PC-9 (cell line): ENCODE data around the gene KLHDC8A. TPM values are rescaled to one million over a fixed set of nuclear protein-coding genes. Genes with fewer than 3 reads are reported as not detected.

Source experiments
- BruUV-seq: library from RNA; stranded (reverse); fragments of 400-500 nt; replicated peaks from 2 replicates; lab custom pipeline; 2021; lab: Mats Ljungman, UMichigan
- CTCF ChIA-PET: fragments of 300-600 bp; sonication (Branson Sonifier 250); formaldehyde crosslinking; loops from one replicate; lab custom pipeline; 2022; ENCODE audit warnings: antibody characterized with exemption; lab: Charles Lee
- POLR2A ChIA-PET: fragments of 300-600 bp; sonication (Branson Sonifier 250); formaldehyde crosslinking; loops from one replicate; lab custom pipeline; 2022; ENCODE audit warnings: antibody characterized with exemption; ENCODE audit not compliant: unreplicated experiment; lab: Charles Lee
- DNase-seq, 2 experiments: peaks; one replicate each; pipeline versions ENCODE4 v3.0.0 to v3.0.0-alpha.2; 2015 to 2022; ENCODE audit warnings: mixed read lengths in 1 of 2
- H2AFZ ChIP-seq: fragments of 200-600 bp; sonication (generic); 2 replicates; pipeline ENCODE4 v1.8.1; 2017; ENCODE audit warnings: antibody characterized with exemption
- H3F3A ChIP-seq: fragments of 200-600 bp; sonication (generic); 2 replicates; pipeline ENCODE4 v1.8.1; 2017; ENCODE audit warnings: antibody characterized with exemption, mild to moderate bottlenecking, low read depth; ENCODE audit not compliant: insufficient read depth
- H3K27ac ChIP-seq: fragments of 200-600 bp; sonication (generic); 2 replicates; pipeline ENCODE4 v1.6.1; 2016; ENCODE audit warnings: mixed run types
- H3K27me3 ChIP-seq: fragments of 200-600 bp; sonication (generic); 2 replicates; pipeline ENCODE4 v1.6.1; 2016; ENCODE audit warnings: low read depth, mixed run types; ENCODE audit not compliant: insufficient read depth
- H3K36me3 ChIP-seq: fragments of 200-600 bp; sonication (generic); 2 replicates; pipeline ENCODE4 v1.6.1; 2016; ENCODE audit warnings: low read depth, mixed run types
- H3K4me1 ChIP-seq: fragments of 200-600 bp; sonication (generic); replicated peaks from 2 replicates; pipeline ENCODE4 v1.6.1; 2016; ENCODE audit warnings: mixed run types; ENCODE audit not compliant: insufficient read depth
- H3K4me2 ChIP-seq: fragments of 200-600 bp; sonication (generic); 2 replicates; pipeline ENCODE4 v1.6.1; 2017; ENCODE audit warnings: mixed run types
- H3K4me3 ChIP-seq: fragments of 200-600 bp; sonication (generic); 2 replicates; pipeline ENCODE4 v1.6.1; 2016; ENCODE audit warnings: mixed run types
- H3K79me2 ChIP-seq: fragments of 200-600 bp; sonication (generic); 2 replicates; pipeline ENCODE4 v1.6.1; 2017; ENCODE audit warnings: low read depth, mixed run types
- H3K9me2 ChIP-seq: fragments of 200-600 bp; sonication (generic); 2 replicates; pipeline ENCODE4 v1.8.1; 2017; ENCODE audit warnings: mild to moderate bottlenecking; ENCODE audit not compliant: insufficient read depth
- H3K9me3 ChIP-seq: fragments of 200-600 bp; sonication (generic); 2 replicates; pipeline ENCODE4 v1.8.1; 2016; ENCODE audit warnings: low read depth; ENCODE audit not compliant: insufficient read depth
- H4K20me1 ChIP-seq: fragments of 200-600 bp; sonication (generic); 2 replicates; pipeline ENCODE4 v1.8.1; 2017; ENCODE audit not compliant: insufficient read depth
- EZH2 ChIP-seq: fragments of 200-600 bp; sonication (generic); IDR thresholded peaks from 2 replicates; pipeline ENCODE4 v1.8.0; 2017; ENCODE audit warnings: antibody characterized with exemption, low read depth
- intact Hi-C: fragments of 100-400 bp; cut with micrococcal nuclease; formaldehyde crosslinking; loops from one replicate; pipeline ENCODE4 v1.10.0; 2022; ENCODE audit not compliant: unreplicated experiment
- total RNA-seq: library from RNA; stranded (reverse); gene quantifications from 2 replicates; pipeline ENCODE4 v1.2.3, GENCODE V29; 2021
- TF ChIP-seq, protein P1 (sequence below): fragments of 200-600 bp; sonication (generic); conservative IDR thresholded peaks from 2 replicates; pipeline ENCODE4 v1.6.1; 2017; ENCODE audit warnings: mixed run types, antibody characterized with exemption, mild to moderate bottlenecking, moderate library complexity

KLHDC8A gene
- total RNA-seq, 1 experiment from 2014 or later, result not detected

DNA sequence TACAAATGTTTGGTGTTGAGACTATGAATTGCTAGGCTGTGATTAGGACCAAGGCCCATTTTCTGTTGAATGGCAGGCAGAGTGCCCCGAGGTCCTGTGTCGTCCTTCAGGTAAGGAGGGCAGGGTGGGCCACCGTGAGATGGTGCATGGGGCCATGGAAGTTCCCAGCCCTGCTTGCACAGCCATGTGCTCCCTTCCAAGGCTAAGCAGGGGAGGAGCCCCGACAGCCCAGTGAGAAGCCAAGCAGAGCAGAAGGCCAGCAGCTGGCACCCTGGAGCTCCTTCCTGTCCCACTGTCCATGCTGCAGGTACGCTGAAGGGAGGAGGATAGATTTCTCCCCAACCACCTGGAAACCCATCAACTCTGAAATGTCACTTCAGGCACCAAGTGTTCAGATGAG lies 27.0 kb downstream of the KLHDC8A start:
- Histone ChIP-seq H3K4me3 (no peak overlapping the region), H2AFZ (no peak overlapping the region), H3K27me3 (peaks cover 25% of the 10 kb centered on the region), H3K27ac (no peak overlapping the region), H3F3A (no peaks in the 10 kb centered on the region), H3K9me2 (no peaks in the 10 kb centered on the region), H3K4me2 (no peak overlapping the region), H3K36me3 (no peaks in the 10 kb centered on the region), H4K20me1 (no peaks in the 10 kb centered on the region), H3K4me1 (peaks cover 5% of the 10 kb centered on the region), H3K9me3 (no peaks in the 10 kb centered on the region), H3K79me2 (no peaks in the 10 kb centered on the region)
- POLR2A ChIA-PET, result no interaction called here
- CTCF ChIA-PET, result interaction anchor here (1.5 kb wide), 1 partner anchor 56 kb away, joined by 7 read pairs; no protein-coding TSS in a partner anchor
- TF ChIP-seq, protein P1, sequence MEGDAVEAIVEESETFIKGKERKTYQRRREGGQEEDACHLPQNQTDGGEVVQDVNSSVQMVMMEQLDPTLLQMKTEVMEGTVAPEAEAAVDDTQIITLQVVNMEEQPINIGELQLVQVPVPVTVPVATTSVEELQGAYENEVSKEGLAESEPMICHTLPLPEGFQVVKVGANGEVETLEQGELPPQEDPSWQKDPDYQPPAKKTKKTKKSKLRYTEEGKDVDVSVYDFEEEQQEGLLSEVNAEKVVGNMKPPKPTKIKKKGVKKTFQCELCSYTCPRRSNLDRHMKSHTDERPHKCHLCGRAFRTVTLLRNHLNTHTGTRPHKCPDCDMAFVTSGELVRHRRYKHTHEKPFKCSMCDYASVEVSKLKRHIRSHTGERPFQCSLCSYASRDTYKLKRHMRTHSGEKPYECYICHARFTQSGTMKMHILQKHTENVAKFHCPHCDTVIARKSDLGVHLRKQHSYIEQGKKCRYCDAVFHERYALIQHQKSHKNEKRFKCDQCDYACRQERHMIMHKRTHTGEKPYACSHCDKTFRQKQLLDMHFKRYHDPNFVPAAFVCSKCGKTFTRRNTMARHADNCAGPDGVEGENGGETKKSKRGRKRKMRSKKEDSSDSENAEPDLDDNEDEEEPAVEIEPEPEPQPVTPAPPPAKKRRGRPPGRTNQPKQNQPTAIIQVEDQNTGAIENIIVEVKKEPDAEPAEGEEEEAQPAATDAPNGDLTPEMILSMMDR, result no peak
- intact Hi-C loops, result no loop called here
- BruUV-seq, result no TSS peak
- peak in 1 of 2 experiments; percentile 19 for DNase-seq

DNA sequence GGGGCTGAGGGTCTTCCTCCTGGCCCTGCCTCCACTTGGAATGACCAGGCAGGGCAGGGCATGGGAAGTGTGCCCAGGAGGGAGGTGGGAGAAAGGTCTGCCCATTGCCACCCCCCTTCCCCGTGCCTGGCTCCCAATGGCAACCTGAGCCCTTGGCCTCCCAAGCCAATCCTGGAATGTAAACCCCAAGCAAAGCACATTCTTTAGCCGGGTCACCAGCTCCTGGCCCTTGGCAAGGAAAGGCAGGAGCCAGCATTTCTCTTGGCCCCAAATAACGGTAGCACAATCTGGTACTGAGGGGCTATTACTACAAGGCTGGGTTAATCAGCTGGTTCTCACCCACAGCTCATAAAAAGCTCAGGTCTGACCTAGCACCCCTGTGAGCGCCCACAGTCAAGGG lies 28.2 kb downstream of the KLHDC8A start:
- Histone ChIP-seq H3K9me2 (no peaks in the 10 kb centered on the region), H3K27me3 (peaks cover 25% of the 10 kb centered on the region), H3K4me2 (no peak overlapping the region), H3K4me1 (peaks cover 9% of the 10 kb centered on the region), H3K36me3 (no peaks in the 10 kb centered on the region), H3K27ac (no peak overlapping the region), H2AFZ (no peak overlapping the region), H3K79me2 (no peaks in the 10 kb centered on the region), H4K20me1 (no peaks in the 10 kb centered on the region), H3K4me3 (no peak overlapping the region), H3F3A (no peaks in the 10 kb centered on the region), H3K9me3 (no peaks in the 10 kb centered on the region)
- TF ChIP-seq, protein P1, result no peak
- TF ChIP-seq EZH2, result no peak
- intact Hi-C loops, result no loop called here
- DNase-seq, result peak in 1 of 2 experiments; percentile 30
- CTCF ChIA-PET, result interaction anchor here (1.5 kb wide), 1 partner anchor 55 kb away, joined by 7 read pairs; no protein-coding TSS in a partner anchor
- BruUV-seq, result no TSS peak
- POLR2A ChIA-PET, result no interaction called here

DNA sequence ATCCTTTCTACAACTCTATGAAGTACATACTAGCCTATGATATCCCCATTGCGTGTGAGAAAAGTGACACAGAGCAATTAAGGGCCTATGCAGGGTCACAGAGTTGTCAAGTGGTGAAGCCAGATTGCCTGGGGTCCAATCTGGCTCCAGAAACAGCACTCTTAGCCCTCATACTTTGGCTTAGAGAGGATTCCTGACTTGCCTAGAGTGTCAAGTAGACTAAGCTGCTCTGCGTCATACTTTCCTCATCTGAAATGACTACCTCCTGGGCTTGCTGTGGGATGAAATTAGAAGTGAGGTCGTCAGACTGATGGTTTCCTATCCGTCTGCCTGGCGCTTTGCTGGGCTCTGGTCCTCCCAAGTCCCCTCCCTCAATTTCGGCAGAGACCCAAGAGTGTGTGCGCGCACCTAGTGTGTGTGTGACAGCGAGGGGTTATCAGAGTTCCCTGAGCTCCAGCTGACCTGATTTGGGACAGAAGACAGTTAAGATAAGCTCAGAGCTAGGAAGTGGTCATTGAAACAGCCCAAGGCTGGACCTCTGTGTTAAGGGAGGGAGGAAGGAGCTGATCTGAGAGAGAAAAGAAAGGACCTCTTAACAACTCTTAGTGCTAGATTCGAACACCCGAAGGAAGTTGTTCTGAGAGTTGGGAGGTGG lies 29.8 kb downstream of the KLHDC8A start:
- Histone ChIP-seq H3K27ac (no peak overlapping the region), H4K20me1 (no peaks in the 10 kb centered on the region)

More for the DNA sequence above, 29.8 kb downstream of the KLHDC8A start:
- H3F3A ChIP-seq, result peaks cover 3% of the 10 kb centered on the region; the same call in 1 of the 2 replicates
- no peak overlapping the region for H3K4me2 ChIP-seq
- BruUV-seq, result no TSS peak
- ChIA-PET POLR2A (no interaction called here), CTCF (interaction anchor here (0.5 to 1.2 kb wide), 2 partner anchors 53 to 62 kb away, joined by 3 to 4 read pairs; no protein-coding TSS in a partner anchor)
- no peak overlapping the region for H2AFZ ChIP-seq
- no peaks in the 10 kb centered on the region for H3K9me3 ChIP-seq
- no peaks in the 10 kb centered on the region for H3K9me2 ChIP-seq
- no peaks in the 10 kb centered on the region for H3K36me3 ChIP-seq
- H3K4me3 ChIP-seq, result no peak overlapping the region
- peaks cover 25% of the 10 kb centered on the region for H3K27me3 ChIP-seq
- intact Hi-C loops, result no loop called here
- peak in 1 of 2 experiments; percentile 21 for DNase-seq
- no peak for TF ChIP-seq EZH2
- TF ChIP-seq, protein P1, result no peak
- H3K4me1 ChIP-seq, result peaks cover 11% of the 10 kb centered on the region
- no peaks in the 10 kb centered on the region for H3K79me2 ChIP-seq
